AG04450 (cell line): Measurements from ENCODE around the gene C1QTNF9. TPM values are rescaled to one million over a fixed set of nuclear protein-coding genes. Genes with fewer than 3 reads are reported as not detected.

Experiments used
- CTCF ChIA-PET: fragments of 300-600, 350-600 bp; formaldehyde crosslinking; extraction: SDS; loops from one replicate; lab custom pipeline; 2022; ENCODE audit warnings: antibody characterized with exemption, inconsistent platforms; lab: Charles Lee
- POLR2A ChIA-PET: fragments of 350-600 bp; formaldehyde crosslinking; extraction: SDS; loops from one replicate; lab custom pipeline; 2021; ENCODE audit warnings: antibody characterized with exemption, inconsistent platforms; lab: Yijun Ruan, JAX
- DNase-seq: peaks from one replicate; pipeline ENCODE4 v3.0.0-alpha.2; 2011; ENCODE audit warnings: low read depth, low spot score
- H3K27ac ChIP-seq: one replicate; pipeline ENCODE4 v1.5.1; 2012; ENCODE audit warnings: low read depth, low read length, control low read depth
- H3K27me3 ChIP-seq: one replicate; pipeline ENCODE4 v1.6.0; 2012; ENCODE audit warnings: low read length; ENCODE audit not compliant: control insufficient read depth, insufficient read depth
- H3K4me3 ChIP-seq: 2 replicates; pipeline ENCODE4 v1.5.1; 2011; ENCODE audit warnings: mild to moderate bottlenecking, low read depth, low read length, control low read depth
- H3K9me3 ChIP-seq: 2 replicates; pipeline ENCODE4 v1.5.1; 2012; ENCODE audit warnings: low read length; ENCODE audit not compliant: control insufficient read depth, insufficient read depth
- polyA plus RNA-seq: library from polyadenylated mRNA; depleted of rRNA; stranded (reverse); fragments of >200 nt; gene quantifications from 2 replicates; pipeline ENCODE4 v1.2.3, GENCODE V29; 2011
- TF ChIP-seq, protein P1 (sequence below): IDR thresholded peaks from 2 replicates; pipeline ENCODE4 v1.5.1; 2011; ENCODE audit warnings: low read depth, low read length, control low read depth, inconsistent platforms

C1QTNF9 gene
- polyA plus RNA-seq, 1 experiment: 0.11 TPM

DNA sequence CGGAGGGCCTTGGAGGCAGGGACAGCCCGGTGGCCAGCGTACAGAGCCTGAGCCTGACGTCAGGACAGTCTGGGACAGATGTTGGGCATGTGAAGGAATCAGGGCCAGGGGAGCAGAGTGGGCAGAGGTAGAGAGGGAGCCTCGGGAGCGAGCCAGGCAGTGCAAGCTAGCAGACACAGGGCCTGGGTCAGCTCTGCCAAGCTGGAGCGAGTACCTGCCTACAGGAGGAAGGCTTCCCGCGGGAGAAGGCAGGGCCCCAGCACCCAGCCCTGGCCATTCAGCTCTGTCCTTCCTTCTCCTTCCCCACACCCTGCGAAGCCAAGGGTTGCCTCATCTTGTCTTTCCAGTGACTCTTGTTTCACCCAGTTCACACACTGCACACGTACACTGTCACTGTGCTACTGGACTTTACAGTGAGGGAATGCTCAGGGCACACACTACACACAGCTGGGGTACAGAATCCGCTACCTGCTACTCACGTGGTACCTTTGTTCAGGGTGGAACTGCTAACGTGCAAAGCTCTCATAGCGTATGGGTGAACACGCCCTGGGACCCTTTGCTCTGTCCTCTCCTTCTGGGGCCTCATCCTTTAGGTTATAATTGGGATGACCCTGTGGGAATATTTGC lies 9.8 kb upstream of the C1QTNF9 start:
- no peaks in the 10 kb centered on the region for H3K9me3 ChIP-seq
- POLR2A ChIA-PET: no interaction called here
- CTCF ChIA-PET: no interaction called here
- DNase-seq: no peak
- H3K4me3 ChIP-seq: no peak overlapping the region
- TF ChIP-seq, protein P1, sequence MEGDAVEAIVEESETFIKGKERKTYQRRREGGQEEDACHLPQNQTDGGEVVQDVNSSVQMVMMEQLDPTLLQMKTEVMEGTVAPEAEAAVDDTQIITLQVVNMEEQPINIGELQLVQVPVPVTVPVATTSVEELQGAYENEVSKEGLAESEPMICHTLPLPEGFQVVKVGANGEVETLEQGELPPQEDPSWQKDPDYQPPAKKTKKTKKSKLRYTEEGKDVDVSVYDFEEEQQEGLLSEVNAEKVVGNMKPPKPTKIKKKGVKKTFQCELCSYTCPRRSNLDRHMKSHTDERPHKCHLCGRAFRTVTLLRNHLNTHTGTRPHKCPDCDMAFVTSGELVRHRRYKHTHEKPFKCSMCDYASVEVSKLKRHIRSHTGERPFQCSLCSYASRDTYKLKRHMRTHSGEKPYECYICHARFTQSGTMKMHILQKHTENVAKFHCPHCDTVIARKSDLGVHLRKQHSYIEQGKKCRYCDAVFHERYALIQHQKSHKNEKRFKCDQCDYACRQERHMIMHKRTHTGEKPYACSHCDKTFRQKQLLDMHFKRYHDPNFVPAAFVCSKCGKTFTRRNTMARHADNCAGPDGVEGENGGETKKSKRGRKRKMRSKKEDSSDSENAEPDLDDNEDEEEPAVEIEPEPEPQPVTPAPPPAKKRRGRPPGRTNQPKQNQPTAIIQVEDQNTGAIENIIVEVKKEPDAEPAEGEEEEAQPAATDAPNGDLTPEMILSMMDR: no peak
- H3K27ac ChIP-seq: no peak overlapping the region
- H3K27me3 ChIP-seq: no peaks in the 10 kb centered on the region

- no peak overlapping the region for H3K4me3 ChIP-seq
- no peaks in the 10 kb centered on the region for H3K27me3 ChIP-seq
- TF ChIP-seq, protein P1: no peak
- H3K27ac ChIP-seq: no peak overlapping the region
- CTCF ChIA-PET: no interaction called here
- no peaks in the 10 kb centered on the region for H3K9me3 ChIP-seq
- no peak for DNase-seq
- POLR2A ChIA-PET: no interaction called here
These were observed 7.9 kb upstream of the C1QTNF9 start for GRCh38 chr13:24301434-24301833.

DNA sequence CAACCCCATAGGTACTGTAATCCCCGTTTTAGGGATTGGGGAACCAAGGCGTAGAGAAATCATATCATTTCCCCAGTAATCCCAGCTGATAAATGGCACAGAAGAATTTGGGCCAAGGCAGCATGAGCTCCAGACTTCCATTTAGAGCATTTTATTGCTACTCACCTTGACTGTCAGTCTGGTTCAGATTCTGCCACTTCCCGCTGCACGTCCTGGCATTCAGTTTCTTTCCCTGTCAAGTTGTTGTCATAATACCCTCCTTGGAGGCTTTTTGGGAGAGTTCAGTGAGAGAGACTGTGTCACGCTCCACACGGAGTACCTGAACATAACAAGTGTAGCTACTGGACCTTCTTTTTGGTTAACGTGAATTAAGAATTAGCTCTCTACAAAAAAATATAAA lies 7.5 kb upstream of the C1QTNF9 start:
- TF ChIP-seq, protein P1: no peak
- no peak for DNase-seq
- Histone ChIP-seq H3K27me3 (no peaks in the 10 kb centered on the region), H3K9me3 (no peaks in the 10 kb centered on the region), H3K4me3 (no peak overlapping the region), H3K27ac (no peak overlapping the region)
- ChIA-PET CTCF (no interaction called here), POLR2A (no interaction called here)

DNA sequence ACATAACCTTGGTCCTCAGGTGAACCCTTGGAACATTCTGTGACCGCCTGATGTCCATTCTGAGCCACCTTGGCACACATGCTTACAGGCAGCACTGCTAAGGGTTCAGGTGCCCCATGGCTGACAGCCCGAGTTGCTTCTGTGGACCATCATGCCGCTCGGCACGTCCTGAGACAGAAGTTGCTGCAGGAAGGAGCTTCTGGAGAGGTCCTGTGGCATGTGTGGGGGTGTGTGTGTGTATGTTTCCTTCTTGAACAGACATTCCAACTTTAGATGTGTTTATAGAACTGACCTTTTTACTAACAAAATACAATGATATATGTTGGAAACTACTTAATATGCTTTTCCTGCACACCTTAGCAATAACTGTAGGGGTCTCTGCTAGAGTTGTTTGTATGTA lies 4.8 kb upstream of the C1QTNF9 start:
- DNase-seq: peak; percentile 16
- Histone ChIP-seq H3K4me3 (no peak overlapping the region), H3K9me3 (peaks cover 5% of the 10 kb centered on the region; the same call in 1 of the 2 replicates), H3K27me3 (no peaks in the 10 kb centered on the region), H3K27ac (no peak overlapping the region)
- POLR2A ChIA-PET: no interaction called here
- TF ChIP-seq, protein P1: no peak
- CTCF ChIA-PET: interaction anchor here (0.6 kb wide), 1 partner anchor 922 kb away, joined by 4 read pairs; no protein-coding TSS in a partner anchor

GRCh38 chr13:24306632-24307031 lies 2.7 kb upstream of the C1QTNF9 start:
- Histone ChIP-seq H3K4me3 (no peak overlapping the region), H3K27me3 (no peaks in the 10 kb centered on the region), H3K27ac (no peak overlapping the region), H3K9me3 (peaks cover 5% of the 10 kb centered on the region; the same call in 1 of the 2 replicates)
- peak; percentile 8 for DNase-seq
- POLR2A ChIA-PET: interaction anchor here (0.6 kb wide), 1 partner anchor 760 kb away, joined by 3 read pairs; no protein-coding TSS in a partner anchor
- TF ChIP-seq, protein P1: no peak
- CTCF ChIA-PET: interaction anchor here (0.7 to 1.0 kb wide), 2 partner anchors 197 to 287 kb away, joined by 3 read pairs; no protein-coding TSS in a partner anchor
